Measurements from ENCODE around the gene CTLA4.
A peak's percentile ranks its signal among the peaks of the same experiment; 100 is the strongest.

The CTLA4 gene

DNA sequence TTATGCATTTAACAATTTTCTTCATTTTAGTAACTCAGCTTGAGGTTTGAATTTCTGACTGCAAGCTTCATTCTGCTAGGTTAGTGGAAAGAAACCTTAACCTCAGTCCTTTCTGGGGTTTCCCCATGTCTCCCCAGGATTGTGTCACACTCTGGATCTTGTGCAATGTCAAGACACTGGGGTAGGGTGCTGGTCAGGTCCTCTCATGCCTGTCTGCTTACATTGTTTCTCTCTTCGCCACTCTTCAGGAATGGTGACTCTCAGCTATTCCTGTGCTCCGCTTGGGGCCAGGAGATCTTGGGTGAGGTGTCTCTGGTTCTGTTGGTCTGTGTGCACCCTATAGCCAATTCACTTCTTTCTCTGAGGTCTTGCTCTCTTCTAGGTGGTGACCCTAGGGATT, 23.9 kb downstream of the CTLA4 start:
- no peaks in the 10 kb centered on the region for H3K9me3 ChIP-seq (replicated peaks in 1 of 11)
- peak in 3 of 11 experiments; percentile 66 to 93 (median 93); a peak in 5 of 22 replicates for TF ChIP-seq Cebpa-rat (IDR thresholded peaks at IDR 0.05)
- no peaks in the 10 kb centered on the region for H3K36me3 ChIP-seq
- no peaks in the 10 kb centered on the region for H3K27me3 ChIP-seq
- H3K4me2 ChIP-seq, result peak overlapping the region in 4 of 11 experiments; percentile 32 to 77 (median 68); a peak in 8 of 22 replicates
- peaks cover 0 to 96% (median 4%) of the 10 kb centered on the region in 10 experiments; a peak in 13 of 20 replicates for H3K4me1 ChIP-seq
- H3K9ac ChIP-seq, result peak overlapping the region in 2 of 11 experiments; percentile 68 to 70; a peak in 4 of 22 replicates
- no peaks in the 10 kb centered on the region for H4K20me1 ChIP-seq
- H3K27ac ChIP-seq, result peak overlapping the region in 4 of 11 experiments; percentile 26 to 95 (median 80); a peak in 6 of 22 replicates
- H3K4me3 ChIP-seq, result no peak overlapping the region

DNA sequence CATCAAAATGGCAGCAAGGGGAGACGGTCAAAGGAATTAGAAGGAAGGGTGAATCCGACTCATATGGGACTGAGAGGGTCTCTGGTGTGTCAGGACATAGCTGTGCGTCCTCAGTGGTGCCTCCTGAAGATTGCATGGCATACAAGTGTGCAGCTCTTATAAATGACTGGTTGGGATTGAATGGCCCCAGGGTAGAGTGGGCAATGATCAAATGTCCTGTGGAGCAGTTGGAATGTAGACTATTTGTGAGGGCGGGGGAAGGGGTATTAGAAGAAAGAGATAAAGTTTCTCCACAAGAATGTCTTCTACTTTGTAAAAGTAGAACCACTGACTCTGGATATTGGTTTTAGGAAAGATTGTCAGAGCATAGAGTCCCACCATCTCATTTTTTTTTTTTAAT, 24.6 kb downstream of the CTLA4 start:
- Histone ChIP-seq H3K4me3 (no peak overlapping the region), H3K27ac (peak overlapping the region in 4 of 11 experiments; percentile 18 to 95 (median 80); a peak in 6 of 22 replicates), H3K36me3 (no peaks in the 10 kb centered on the region), H3K4me1 (peaks cover 0 to 96% (median 11%) of the 10 kb centered on the region in 10 experiments; a peak in 15 of 20 replicates), H3K27me3 (no peaks in the 10 kb centered on the region), H3K9ac (peak overlapping the region in 1 of 11 experiments; percentile 68; a peak in 2 of 22 replicates), H3K9me3 (replicated peaks in 1 of 11) (no peaks in the 10 kb centered on the region), H3K4me2 (peak overlapping the region in 4 of 11 experiments; percentile 32 to 77 (median 68); a peak in 6 of 22 replicates), H4K20me1 (no peaks in the 10 kb centered on the region)
- no peak for TF ChIP-seq Cebpa-rat (IDR thresholded peaks at IDR 0.05)

GRCh38 chr2:203893401-203893800, 25.8 kb downstream of the CTLA4 start:
- peak overlapping the region in 3 of 11 experiments; percentile 76 to 86 (median 77); a peak in 6 of 22 replicates for H3K4me2 ChIP-seq
- no peaks in the 10 kb centered on the region for H3K9me3 ChIP-seq (replicated peaks in 1 of 11)
- peak overlapping the region in 3 of 11 experiments; percentile 20 to 95 (median 74); a peak in 4 of 22 replicates for H3K27ac ChIP-seq
- H3K4me3 ChIP-seq, result no peak overlapping the region
- peaks cover 0 to 99% (median 23%) of the 10 kb centered on the region in 10 experiments; a peak in 15 of 20 replicates for H3K4me1 ChIP-seq
- no peak for TF ChIP-seq Cebpa-rat (IDR thresholded peaks at IDR 0.05)
- H3K9ac ChIP-seq, result no peak overlapping the region
- no peaks in the 10 kb centered on the region for H4K20me1 ChIP-seq
- no peaks in the 10 kb centered on the region for H3K36me3 ChIP-seq
- no peaks in the 10 kb centered on the region for H3K27me3 ChIP-seq

GRCh38 chr2:203893840-203894239, 26.3 kb downstream of the CTLA4 start:
- no peaks in the 10 kb centered on the region for H4K20me1 ChIP-seq

DNA sequence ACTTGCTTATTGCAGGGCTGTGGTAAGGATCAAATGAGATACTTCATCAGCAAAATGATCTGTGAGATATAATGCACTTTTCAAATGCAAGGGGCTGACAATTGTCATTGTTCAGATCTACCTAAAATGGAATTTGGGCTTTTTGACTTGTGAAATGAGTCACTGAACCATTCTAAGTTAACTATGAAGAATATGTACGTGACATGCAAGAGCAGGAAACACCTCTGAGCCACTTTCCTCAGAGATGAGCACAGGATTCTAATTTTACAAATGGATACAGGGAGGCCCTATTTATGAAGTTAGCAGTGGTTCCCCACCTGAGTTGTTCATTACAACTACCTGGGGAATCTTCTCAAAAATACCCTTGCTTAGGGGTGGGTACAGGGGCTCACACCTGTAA, 26.7 kb downstream of the CTLA4 start:
- Histone ChIP-seq H3K4me3 (no peak overlapping the region), H4K20me1 (no peaks in the 10 kb centered on the region), H3K4me2 (peak overlapping the region in 4 of 11 experiments; percentile 16 to 86 (median 76); a peak in 6 of 22 replicates), H3K9ac (no peak overlapping the region), H3K27ac (peak overlapping the region in 3 of 11 experiments; percentile 45 to 96 (median 95); a peak in 6 of 22 replicates), H3K27me3 (no peaks in the 10 kb centered on the region), H3K36me3 (no peaks in the 10 kb centered on the region), H3K4me1 (peaks cover 0 to 100% (median 27%) of the 10 kb centered on the region in 10 experiments; a peak in 15 of 20 replicates), H3K9me3 (replicated peaks in 1 of 11) (no peaks in the 10 kb centered on the region)
- TF ChIP-seq Cebpa-rat (IDR thresholded peaks at IDR 0.05), result no peak

More at GRCh38 chr2:203893840-203894239, 26.3 kb downstream of the CTLA4 start:
- TF ChIP-seq Cebpa-rat (IDR thresholded peaks at IDR 0.05), result no peak
- H3K4me1 ChIP-seq, result peaks cover 0 to 99% (median 26%) of the 10 kb centered on the region in 10 experiments; a peak in 15 of 20 replicates
- H3K4me2 ChIP-seq, result peak overlapping the region in 4 of 11 experiments; percentile 16 to 86 (median 76); a peak in 6 of 22 replicates
- H3K27ac ChIP-seq, result peak overlapping the region in 3 of 11 experiments; percentile 20 to 96 (median 95); a peak in 3 of 22 replicates
- no peak overlapping the region for H3K4me3 ChIP-seq
- H3K36me3 ChIP-seq, result no peaks in the 10 kb centered on the region
- H3K9me3 ChIP-seq (replicated peaks in 1 of 11), result no peaks in the 10 kb centered on the region
- H3K27me3 ChIP-seq, result no peaks in the 10 kb centered on the region
- H3K9ac ChIP-seq, result no peak overlapping the region

DNA sequence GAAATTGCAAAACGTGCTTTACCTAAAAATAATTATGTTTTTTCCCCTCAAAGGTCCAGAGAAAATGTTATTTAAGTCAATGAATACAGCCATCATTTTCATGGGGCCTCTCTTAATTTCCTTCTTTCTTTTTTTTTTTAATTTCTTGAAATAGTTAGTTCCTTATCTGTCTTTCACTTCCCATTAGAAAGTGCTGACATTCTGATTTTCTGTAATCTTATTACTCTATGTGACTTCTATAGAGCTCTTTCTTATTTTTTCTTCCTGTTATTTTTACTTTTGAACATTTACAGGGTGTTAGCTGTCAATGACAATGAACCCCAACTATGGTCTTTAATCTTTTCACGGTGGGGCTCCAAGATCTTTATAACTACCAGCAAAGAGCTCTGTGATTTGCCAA, 30.0 kb downstream of the CTLA4 start:
- Histone ChIP-seq H3K36me3 (peaks cover 0 to 8% (median 0%) of the 10 kb centered on the region in 11 experiments; a peak in 1 of 22 replicates), H3K9ac (peak overlapping the region in 6 of 11 experiments; percentile 36 to 84 (median 78); a peak in 11 of 22 replicates), H3K4me2 (peak overlapping the region in 8 of 11 experiments; percentile 49 to 86 (median 74); a peak in 16 of 22 replicates), H3K4me3 (peak overlapping the region in 1 of 10 experiments; percentile 20; a peak in 1 of 20 replicates), H3K27me3 (no peaks in the 10 kb centered on the region), H4K20me1 (no peaks in the 10 kb centered on the region), H3K4me1 (peaks cover 0 to 88% (median 27%) of the 10 kb centered on the region in 10 experiments; a peak in 15 of 20 replicates), H3K27ac (peak overlapping the region in 8 of 11 experiments; percentile 31 to 96 (median 87); a peak in 15 of 22 replicates), H3K9me3 (replicated peaks in 1 of 11) (peaks cover 14 to 21% (median 16%) of the 10 kb centered on the region in 11 experiments)
- no peak for TF ChIP-seq Cebpa-rat (IDR thresholded peaks at IDR 0.05)

DNA sequence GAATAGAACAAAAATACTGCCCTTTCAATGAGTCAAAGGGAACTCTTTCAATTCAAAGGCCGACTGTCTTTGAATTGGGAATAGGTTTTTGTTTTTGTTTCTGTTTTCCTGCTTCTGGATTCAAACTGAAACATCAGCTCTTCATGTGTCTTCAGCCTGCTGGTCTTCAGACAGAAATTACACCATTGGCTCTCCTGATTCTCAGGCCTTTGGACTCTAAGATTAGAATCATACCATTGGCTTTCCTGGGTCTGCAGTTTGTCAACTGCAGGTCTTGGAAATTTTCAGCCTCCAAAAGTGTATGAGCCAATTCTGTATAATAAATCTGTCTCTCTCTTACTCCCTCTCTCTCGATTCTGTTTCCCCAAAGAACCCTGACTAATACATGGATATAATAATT, 31.1 kb downstream of the CTLA4 start:
- Histone ChIP-seq H3K9me3 (replicated peaks in 1 of 11) (peaks cover 21 to 32% (median 24%) of the 10 kb centered on the region in 11 experiments), H4K20me1 (no peaks in the 10 kb centered on the region), H3K9ac (peak overlapping the region in 4 of 11 experiments; percentile 31 to 84 (median 80); a peak in 6 of 22 replicates), H3K27ac (peak overlapping the region in 5 of 11 experiments; percentile 82 to 96 (median 93); a peak in 10 of 22 replicates), H3K4me3 (no peak overlapping the region), H3K4me1 (peaks cover 0 to 77% (median 27%) of the 10 kb centered on the region in 10 experiments; a peak in 15 of 20 replicates), H3K4me2 (peak overlapping the region in 5 of 11 experiments; percentile 73 to 86 (median 81); a peak in 11 of 22 replicates), H3K27me3 (no peaks in the 10 kb centered on the region), H3K36me3 (peaks cover 0 to 15% (median 0%) of the 10 kb centered on the region in 11 experiments; a peak in 1 of 22 replicates)
- TF ChIP-seq Cebpa-rat (IDR thresholded peaks at IDR 0.05), result no peak

- peak overlapping the region in 3 of 11 experiments; percentile 76 to 86 (median 81); a peak in 5 of 22 replicates for H3K4me2 ChIP-seq
- H3K36me3 ChIP-seq, result peaks cover 0 to 15% (median 0%) of the 10 kb centered on the region in 11 experiments; a peak in 2 of 22 replicates
- no peak for TF ChIP-seq Cebpa-rat (IDR thresholded peaks at IDR 0.05)
- H3K27ac ChIP-seq, result peak overlapping the region in 3 of 11 experiments; percentile 93 to 96 (median 95); a peak in 5 of 22 replicates
- peaks cover 21 to 46% (median 24%) of the 10 kb centered on the region in 11 experiments for H3K9me3 ChIP-seq (replicated peaks in 1 of 11)
- H4K20me1 ChIP-seq, result no peaks in the 10 kb centered on the region
- no peak overlapping the region for H3K9ac ChIP-seq
- no peaks in the 10 kb centered on the region for H3K27me3 ChIP-seq
- peaks cover 0 to 61% (median 27%) of the 10 kb centered on the region in 10 experiments; a peak in 15 of 20 replicates for H3K4me1 ChIP-seq
- H3K4me3 ChIP-seq, result no peak overlapping the region
Observed at GRCh38 chr2:203900253-203900652, 32.7 kb downstream of the CTLA4 start.

- no peak for TF ChIP-seq Cebpa-rat (IDR thresholded peaks at IDR 0.05)
- peaks cover 0 to 15% (median 0%) of the 10 kb centered on the region in 11 experiments; a peak in 3 of 22 replicates for H3K36me3 ChIP-seq
- H3K4me1 ChIP-seq, result peaks cover 10 to 62% (median 13%) of the 10 kb centered on the region in 10 experiments
- no peak overlapping the region for H3K4me3 ChIP-seq
- no peaks in the 10 kb centered on the region for H3K27me3 ChIP-seq
- peaks cover 21 to 46% (median 24%) of the 10 kb centered on the region in 11 experiments for H3K9me3 ChIP-seq (replicated peaks in 1 of 11)
- no peak overlapping the region for H3K9ac ChIP-seq
- no peak overlapping the region for H3K27ac ChIP-seq
- H3K4me2 ChIP-seq, result no peak overlapping the region
- H4K20me1 ChIP-seq, result no peaks in the 10 kb centered on the region
Observed at GRCh38 chr2:203904022-203904421, 36.5 kb downstream of the CTLA4 start.
